Measurements from ENCODE around the gene CCDC136. TPM values are rescaled to one million over a fixed set of nuclear protein-coding genes. Genes with fewer than 3 reads are reported as not detected.

The CCDC136 gene
- total RNA-seq, 2 donors from 2014 or later = 2.9 to 7.2 TPM

DNA sequence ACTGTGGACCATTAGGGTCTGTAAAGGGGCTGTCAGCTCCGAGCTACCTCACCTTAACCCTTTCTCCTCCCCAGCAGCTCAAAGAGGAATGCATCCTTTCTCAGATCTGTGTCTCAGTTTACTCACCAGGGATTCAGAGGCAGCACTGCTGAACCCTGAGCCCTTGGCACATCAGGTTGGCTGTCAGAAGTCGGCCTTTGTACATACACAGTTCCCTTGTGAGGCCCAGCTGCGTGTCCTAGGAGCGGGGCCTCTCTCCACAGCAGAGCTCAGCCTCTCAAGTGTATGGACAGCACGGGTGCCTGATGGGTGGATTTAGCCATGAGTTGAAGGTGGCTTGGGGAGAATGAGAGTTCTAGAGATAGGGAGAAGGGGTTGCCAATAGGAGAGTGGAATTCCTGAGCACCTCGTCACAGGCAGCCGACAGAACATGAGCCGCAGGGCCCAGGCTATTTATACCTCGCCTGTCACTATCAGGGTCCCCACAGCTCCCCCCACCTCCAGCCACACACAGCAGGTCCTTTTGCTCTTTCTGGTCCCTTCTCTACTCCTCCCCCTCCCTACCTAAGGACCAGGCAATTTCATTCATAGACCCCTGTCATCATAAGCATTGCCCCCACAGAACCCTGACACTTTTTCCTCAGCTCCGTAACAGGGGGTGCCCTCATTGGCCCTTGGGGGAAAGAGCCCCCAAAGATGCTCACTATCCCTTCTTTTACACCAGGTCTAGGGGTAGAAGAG lies 36.4 kb downstream of the CCDC136 start:
- intact Hi-C loops (cut with DNase I) = no loop called here
- ATAC-seq = peak; percentile 35 to 55
- DNase-seq = peak; percentile 66

DNA sequence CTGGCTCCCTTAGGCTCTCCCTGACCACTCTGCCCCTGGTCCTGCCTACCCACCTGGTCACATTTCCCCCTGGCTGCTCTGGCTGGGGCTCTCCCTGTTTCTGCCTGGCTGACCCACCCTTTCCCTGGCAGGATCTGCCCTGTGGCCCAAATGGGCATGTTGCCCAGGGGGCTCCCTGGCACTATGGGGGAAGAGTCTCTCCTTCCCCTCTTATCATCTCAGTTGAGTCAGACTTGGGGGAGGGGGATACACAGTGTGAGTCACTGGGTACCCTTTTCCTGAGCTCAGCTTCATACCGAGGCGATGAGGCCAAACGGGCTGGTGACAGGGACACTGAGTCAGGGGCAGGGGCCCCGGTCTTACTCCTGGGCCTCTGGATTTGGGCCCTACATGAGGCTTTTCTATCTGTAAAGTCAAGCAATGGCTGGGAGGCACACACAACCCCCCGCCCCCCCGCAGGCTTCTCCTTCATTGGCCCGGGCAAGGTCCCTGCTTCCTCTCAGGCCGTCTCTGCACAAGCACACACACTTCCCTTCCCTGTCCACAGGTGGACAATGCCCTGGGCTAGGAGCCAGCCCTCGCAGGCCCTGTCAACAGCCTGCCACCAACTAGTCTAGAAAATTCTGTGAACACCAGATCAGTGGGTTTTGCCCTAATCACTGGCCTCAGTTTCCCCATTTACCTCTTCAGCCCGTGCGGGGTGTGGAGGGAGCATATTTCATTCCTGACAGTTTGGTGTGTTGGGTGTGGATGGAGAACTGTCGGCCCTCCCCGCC lies 37.8 kb downstream of the CCDC136 start:
- intact Hi-C loops (cut with DNase I) = no loop called here
- peak in 1 of 2 donors; percentile 6 for ATAC-seq
- DNase-seq = no peak

DNA sequence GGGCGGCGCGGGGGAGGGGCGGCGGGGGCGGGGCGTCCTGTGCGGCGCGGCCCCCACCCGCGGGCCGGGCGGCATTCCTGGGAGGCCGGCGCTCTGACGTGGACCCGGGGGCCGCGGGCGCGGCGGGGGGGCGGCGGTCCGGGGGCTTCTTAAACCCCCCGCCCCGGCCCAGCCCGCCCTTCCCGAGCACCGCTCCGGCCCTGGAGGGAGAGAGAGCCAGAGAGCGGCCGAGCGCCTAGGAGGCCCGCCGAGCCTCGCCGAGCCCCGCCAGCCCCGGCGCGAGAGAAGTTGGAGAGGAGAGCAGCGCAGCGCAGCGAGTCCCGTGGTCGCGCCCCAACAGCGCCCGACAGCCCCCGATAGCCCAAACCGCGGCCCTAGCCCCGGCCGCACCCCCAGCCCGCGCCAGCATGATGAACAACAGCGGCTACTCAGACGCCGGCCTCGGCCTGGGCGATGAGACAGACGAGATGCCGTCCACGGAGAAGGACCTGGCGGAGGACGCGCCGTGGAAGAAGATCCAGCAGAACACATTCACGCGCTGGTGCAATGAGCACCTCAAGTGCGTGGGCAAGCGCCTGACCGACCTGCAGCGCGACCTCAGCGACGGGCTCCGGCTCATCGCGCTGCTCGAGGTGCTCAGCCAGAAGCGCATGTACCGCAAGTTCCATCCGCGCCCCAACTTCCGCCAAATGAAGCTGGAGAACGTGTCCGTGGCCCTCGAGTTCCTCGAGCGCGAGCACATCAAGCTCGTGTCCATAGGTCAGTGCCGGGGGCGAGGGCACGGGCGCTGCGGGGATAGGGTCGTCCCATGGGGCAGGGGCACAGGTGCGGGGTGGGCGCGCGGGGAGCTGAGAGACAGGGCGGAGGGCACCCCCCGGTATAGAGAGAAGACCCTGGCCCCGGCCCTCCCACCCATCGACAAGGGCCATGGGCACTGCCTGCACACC lies 38.7 kb downstream of the CCDC136 start, which contains the start of gene FLNC:
Gene FLNC, plus strand, starts transcription at position 176 of the 947 bp plus-strand sequence. Its CDS starts 232 bp downstream, at position 408.
- intact Hi-C loops (cut with DNase I) = no loop called here
- peak; percentile 70 for DNase-seq
- ATAC-seq = peak; percentile 15 to 28

DNA sequence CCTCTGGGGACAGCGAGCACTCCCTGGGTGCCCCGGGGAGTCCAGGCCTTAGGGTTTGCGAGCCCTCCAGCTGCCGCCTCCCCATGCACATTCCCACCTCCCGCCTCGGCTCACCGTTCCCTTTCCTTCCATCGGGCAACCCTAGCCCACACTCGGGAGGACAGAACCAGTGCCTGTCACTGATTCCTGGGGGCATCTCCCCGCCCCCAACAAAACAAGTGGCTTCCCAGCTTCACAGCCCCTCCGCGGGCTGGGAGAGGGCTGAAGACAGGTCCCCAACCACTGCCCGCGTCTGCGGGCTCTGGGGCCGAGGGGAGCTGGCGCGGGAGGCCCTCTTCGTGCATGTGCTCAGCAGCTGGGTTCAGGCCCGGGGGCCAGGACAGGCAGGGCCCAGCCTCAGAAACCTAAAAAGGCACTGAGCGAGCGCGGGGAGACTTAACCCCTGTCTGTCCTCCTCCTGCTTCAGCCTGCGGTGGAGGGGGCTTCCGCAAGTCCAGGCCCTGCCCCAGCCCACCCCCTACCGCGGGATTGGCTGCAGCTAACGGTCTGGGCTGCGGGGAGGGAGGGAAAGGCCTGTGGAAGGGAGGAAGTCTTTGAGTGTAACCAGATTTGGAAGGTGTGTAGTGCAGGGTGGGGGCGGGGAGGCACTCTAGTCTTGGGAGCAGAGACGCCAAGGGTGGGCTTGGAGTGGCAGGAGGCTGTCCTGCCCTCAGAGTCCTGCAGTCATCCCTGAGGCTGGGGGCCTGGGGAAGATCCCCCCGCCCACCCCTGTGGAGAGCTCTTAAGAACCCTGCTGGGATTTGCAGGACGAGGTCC lies 39.6 kb downstream of the CCDC136 start:
- intact Hi-C loops (cut with DNase I) = no loop called here
- DNase-seq (peak; percentile 61), ATAC-seq (peak; percentile 13 to 46)

DNA sequence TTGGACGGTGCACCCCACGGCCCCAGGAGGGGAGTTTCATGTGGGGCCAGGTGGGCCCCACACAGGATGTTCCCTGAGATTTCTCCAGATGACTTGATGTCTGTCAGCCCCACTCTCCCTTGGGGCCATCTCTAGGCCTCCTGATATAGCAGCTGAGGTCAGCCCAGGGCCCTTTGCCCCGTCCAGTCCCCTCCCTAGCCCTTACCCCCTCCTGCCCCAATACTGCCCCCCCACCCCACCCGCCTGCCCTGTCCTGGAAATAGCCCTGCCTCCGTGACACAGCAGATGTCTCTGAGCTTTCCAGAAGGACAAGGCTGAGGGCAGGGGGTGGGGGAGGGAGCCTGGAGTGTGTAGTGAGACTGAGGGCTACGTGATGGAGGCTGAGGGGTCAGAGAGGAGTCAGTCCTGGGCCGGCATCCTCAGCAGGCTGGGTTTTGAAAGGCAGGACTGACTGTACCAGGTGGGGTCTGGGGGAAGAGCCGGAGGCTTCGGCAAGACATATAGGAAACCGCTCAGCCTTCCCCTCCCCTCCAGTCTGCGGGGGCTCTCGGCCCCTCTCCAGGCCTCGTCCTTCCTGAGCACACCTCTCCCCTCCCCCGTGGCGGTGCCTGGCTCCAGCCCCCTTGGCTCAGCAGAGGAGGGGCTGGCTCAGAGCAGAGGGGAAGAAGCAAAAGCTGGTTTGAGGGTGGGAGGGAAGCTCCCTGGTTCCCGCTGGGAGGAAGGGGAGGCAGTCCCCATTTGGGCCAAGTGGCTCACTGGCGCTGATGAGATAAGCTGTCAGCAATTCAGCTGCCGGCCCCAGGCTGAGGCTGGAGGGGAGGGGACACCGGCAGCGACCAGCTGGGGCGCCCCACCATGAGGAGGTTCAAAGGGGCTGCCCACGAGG lies 40.5 kb downstream of the CCDC136 start:
- peak; percentile 4 to 12 for ATAC-seq
- intact Hi-C loops (cut with DNase I) = no loop called here
- DNase-seq = peak; percentile 60

DNA sequence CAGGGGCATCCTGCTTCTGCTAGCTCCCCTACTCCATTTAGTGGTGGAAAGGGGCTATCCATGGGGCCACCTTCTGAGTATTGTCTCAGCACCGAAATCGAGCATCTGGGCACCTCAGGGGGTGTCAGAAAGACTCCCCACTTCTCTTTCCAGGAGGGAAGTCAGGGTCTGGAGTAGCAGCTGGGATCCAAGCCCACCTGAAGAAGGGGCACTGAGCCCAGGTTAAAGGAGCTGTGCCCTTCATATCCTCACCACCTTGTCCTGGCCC lies 41.0 kb downstream of the CCDC136 start:
- intact Hi-C loops (cut with DNase I) = no loop called here
- DNase-seq (no peak), ATAC-seq (no peak)

DNA sequence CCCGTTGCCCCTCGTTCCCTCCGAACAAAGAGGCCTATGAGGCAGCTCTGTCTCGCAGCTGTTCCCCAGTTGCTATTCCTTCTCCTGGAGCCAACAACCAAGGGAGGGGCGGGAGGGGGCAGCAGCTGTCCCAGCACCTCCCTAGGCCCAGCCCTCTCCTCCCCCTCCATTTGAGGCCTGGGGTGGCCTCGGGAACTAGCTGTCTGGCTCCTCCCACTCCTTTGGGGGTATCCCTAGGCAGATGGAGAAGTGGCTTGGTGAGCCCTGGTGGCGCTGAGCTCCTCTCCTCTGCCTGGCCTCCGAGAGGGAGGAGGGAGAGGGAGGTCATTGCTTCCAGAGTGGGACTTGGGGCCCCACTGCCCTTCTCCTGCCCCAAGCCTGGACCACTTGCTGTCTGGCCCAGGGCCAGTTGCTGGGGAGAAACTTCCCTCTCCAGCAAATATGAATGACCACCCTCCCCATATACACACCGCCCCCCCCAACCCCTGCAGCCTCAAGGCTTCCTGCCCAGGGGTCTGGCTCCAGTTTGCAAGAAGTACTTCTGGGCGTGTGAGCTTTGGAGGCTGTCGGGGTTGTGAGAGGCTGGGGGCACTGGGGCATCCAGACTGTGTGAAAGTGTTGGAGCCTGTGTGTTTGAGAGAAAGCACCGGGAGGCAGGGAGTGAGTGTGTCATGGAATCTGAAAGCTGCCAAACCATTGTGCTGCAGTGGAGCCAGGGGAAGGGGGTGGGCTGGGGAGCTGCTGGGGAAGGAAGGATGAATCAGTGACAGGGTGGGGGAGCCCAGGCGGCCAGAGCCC lies 41.6 kb downstream of the CCDC136 start:
- intact Hi-C loops (cut with DNase I) = no loop called here
- DNase-seq (peak; percentile 75), ATAC-seq (peak; percentile 20 to 36)

DNA sequence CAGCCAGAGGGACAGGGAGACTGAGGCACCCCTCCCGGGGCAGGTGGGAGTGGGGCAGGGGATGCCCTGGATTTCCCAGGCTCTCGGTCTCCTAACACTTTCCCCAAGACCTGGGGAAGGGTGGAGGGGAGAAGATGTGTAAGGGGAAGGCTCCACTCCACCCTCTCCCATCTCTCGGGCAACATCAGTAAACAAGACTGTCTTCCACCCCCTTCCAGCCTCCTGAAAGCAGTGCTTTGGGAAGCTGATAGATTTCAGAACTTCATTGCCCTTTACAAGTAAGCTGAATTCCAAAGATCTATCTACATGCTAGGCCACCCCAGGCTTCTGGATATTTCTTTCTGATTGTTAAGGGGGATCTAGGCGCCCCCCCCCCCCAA lies 42.2 kb downstream of the CCDC136 start:
- intact Hi-C loops (cut with DNase I) = no loop called here
- DNase-seq = no peak

DNA sequence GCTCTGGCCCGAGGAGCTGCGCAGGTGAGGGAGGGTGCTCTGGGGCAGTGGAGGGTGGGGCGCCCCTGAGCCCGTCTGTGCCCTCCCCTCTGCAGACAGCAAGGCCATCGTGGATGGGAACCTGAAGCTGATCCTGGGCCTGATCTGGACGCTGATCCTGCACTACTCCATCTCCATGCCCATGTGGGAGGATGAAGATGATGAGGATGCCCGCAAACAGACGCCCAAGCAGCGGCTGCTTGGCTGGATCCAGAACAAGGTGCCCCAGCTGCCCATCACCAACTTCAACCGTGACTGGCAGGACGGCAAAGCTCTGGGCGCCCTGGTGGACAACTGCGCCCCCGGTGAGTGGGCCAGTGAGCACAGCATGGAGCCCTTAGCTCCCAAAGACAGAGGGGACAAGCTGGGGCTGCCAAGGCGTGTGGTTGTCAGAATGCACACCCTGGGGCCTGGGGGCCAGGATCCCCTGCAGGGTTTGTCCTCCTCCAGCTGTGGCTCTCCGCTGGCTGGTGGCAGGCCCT lies 43.5 kb downstream of the CCDC136 start:
- intact Hi-C loops (cut with DNase I) = no loop called here
- DNase-seq (no peak), ATAC-seq (no peak)

More for the DNA sequence above, 42.2 kb downstream of the CCDC136 start:
- ATAC-seq = peak in 1 of 2 donors; percentile 0

DNA sequence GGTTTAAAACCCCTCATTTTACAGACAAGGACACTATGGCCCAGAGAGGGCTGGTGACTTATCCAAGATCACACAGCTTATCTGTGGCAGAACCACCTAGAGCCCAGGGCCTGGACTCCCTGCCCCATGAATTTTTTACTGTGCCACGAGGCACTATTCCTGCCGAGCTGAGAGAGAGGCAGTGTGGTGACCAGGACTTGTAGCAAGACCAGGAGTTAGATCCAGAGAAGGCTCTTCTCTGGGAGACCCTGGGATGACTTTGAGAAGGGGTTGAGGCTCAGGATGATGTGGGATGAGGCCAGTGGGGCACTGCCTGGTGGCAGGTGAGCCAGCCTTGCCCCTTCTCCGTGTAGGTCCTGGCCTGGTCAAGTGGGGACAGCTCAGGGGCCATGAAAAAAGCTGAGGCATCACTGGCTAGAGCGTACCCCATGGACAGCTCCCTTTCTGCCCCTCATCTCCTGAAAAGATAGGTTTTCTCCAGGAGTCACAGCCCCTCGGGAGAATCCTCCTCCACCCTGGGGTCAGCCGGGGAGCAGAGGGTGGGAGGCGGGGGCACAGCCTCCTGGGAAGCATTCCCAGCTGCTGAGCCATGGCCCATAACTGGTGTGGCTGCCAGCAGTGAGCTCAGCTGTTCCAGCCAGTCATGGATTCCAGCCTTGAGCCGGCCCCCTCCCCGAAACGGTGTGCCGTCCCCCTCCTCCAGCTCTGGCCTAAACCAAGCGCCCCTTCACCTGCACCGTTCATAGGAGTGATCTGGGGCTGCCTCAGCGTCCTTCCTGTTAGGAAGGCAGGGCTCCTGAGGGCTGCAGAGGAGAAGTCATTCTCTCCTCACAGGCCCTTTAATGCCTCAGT lies 44.2 kb downstream of the CCDC136 start:
- ATAC-seq (peak in 1 of 2 donors; percentile 0), DNase-seq (no peak)
- intact Hi-C loops (cut with DNase I) = no loop called here

DNA sequence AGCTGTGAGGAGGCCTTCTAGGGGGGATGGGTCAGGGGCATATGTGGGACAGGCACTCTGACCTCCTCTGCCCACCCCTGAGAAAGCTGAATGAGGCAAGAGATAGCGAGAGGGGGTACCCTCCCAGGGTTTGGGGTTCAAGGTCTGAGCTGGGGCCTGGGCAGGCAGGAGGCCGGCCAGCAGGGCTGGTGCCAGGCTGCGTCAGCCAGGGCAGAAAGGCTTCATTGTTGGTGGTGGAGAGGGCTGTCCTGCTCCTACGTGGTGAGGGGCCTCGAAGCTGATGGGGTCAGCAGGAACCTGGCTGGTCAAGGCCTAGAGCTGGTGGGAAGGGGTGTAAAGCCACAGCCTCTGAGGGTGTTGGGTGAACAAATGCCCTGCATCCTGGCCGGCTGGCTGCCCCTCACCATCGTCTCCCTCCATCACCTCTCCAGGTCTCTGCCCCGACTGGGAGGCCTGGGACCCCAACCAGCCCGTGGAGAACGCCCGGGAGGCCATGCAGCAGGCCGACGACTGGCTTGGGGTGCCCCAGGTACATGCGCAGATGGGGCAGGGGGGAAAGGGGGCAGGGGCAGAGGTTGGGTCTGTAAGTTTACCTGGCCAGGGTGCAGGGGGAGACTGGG lies 45.1 kb downstream of the CCDC136 start:
- DNase-seq (no peak), ATAC-seq (no peak)
- intact Hi-C loops (cut with DNase I) = no loop called here

DNA sequence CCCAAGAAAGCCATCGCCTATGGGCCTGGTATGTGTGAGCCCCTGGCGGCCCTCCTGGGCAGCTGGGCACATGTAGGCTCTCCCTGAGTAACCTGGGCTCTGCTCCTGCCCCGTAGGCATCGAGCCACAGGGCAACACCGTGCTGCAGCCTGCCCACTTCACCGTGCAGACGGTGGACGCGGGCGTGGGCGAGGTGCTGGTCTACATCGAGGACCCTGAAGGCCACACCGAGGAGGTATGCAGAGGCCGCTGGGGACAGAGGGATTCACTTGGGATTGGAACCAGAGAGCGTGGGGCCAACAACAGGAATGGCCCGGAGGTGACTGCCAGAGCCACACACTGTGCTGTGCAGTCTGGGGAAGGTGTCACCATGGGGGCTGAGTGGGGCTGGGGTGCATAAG lies 45.8 kb downstream of the CCDC136 start:
- DNase-seq = no peak
- ATAC-seq = no peak
- intact Hi-C loops (cut with DNase I) = no loop called here

DNA sequence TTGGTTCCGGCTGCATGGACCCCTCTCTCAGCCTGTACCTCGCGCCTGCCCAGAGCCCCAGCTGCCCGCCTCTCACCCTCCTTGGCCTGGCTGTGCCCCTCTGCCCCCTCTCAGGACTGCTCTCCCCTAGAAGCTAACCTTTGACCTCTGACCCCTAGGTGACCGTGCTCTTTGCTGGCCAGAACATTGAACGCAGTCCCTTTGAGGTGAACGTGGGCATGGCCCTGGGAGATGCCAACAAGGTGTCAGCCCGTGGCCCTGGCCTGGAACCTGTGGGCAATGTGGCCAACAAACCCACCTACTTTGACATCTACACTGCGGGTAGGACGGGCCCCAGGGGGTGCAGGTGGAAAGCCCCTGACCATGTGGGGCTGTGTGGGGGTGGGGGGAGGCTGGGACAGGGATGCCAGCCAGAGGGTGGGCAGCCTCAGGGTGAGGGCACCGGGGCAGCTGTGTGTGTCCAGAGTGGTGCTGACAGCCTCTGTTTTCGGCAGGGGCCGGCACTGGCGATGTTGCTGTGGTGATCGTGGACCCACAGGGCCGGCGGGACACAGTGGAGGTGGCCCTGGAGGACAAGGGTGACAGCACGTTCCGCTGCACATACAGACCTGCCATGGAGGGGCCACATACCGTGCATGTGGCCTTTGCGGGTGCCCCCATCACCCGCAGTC lies 46.5 kb downstream of the CCDC136 start:
- intact Hi-C loops (cut with DNase I) = no loop called here
- no peak for DNase-seq
- ATAC-seq = no peak

DNA sequence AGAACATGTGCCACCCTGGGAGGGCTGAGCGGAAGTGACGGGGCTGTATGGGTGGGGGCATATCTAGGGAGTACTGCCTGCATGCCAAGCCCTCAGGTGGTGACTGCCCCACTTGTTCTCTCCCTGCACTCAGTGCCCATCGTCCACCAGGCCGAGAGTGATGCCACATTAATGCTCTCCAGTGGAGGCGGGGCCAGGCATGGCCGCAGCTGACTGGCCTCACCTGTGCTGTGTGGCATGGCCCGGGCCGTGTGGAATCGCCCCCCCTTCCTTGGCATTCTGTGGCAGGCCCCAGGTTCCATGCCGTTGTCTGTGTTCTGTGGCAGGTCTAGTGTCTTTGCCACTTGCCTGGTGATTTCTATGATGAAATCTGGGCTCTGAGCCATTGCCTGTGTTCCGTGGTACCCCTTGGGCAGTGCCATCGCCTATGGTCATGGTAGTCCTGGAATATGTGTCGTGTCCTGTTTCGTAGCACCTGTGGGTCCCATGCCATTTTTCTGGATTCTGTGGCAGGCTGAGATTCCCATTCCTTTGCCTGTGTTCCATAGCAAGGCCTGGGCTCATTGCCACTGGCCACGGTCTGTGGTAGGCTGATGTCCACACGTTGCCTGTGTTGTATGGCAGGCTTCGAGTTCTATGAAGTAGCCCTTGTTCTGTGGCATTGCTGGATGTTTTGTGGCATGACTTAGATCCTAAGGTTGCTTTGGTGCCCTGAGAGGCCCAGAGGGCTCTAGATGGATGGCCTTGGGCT lies 47.4 kb downstream of the CCDC136 start:
- ATAC-seq = no peak
- intact Hi-C loops (cut with DNase I) = no loop called here
- DNase-seq = no peak
